22Rv1 (cell line): Measurements from ENCODE around the gene FOXP1.

Experiments used
- H3K27ac ChIP-seq: fragments of 450-650 bp; 2 replicates; pipeline ENCODE4 v1.5.1; 2017
- ZFX ChIP-seq: fragments of 450-650 bp; IDR thresholded peaks from 2 replicates; pipeline ENCODE4 v1.6.1; 2017; ENCODE audit warnings: antibody characterized with exemption, borderline replicate concordance
- TF ChIP-seq, protein P1 (sequence below): fragments of 450-650 bp; IDR thresholded peaks from 2 replicates; pipeline ENCODE4 v1.5.1; 2017; ENCODE audit warnings: mild to moderate bottlenecking

FOXP1 gene

DNA sequence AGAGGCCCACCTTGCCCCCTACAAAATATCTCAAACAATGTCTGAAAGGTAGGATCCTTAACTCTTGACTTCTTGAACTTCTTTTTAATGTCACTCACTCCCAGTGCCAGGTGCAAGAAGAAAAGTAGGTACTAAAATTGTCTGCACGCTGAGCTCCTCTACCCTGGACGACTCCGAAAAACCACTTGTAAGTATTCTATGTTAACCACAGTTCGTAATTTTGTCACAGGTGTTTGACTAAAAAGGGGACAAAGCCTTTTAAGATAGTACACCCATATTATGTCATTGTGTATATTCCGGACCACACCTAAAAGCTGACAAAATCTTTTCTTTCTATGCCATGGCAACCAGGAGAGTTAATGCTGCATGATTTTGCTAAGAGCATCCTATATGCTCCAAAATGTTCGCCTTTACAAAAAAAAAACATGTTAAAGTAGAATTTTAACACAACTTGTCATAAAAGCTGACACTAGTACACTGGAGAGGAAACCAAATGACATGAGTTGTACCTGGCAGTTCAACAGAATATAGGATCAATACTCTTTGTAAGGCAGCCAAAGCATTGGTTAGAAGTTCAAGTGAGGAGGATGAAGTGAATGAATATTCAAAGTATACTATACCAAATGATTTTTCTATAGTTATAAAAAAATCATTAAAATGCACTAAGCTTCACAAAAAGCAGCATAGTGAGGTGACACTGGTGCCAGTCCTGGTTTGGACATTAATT lies 210.5 kb downstream of the FOXP1 start:
- no peak overlapping the region for H3K27ac ChIP-seq
- TF ChIP-seq, protein P1, sequence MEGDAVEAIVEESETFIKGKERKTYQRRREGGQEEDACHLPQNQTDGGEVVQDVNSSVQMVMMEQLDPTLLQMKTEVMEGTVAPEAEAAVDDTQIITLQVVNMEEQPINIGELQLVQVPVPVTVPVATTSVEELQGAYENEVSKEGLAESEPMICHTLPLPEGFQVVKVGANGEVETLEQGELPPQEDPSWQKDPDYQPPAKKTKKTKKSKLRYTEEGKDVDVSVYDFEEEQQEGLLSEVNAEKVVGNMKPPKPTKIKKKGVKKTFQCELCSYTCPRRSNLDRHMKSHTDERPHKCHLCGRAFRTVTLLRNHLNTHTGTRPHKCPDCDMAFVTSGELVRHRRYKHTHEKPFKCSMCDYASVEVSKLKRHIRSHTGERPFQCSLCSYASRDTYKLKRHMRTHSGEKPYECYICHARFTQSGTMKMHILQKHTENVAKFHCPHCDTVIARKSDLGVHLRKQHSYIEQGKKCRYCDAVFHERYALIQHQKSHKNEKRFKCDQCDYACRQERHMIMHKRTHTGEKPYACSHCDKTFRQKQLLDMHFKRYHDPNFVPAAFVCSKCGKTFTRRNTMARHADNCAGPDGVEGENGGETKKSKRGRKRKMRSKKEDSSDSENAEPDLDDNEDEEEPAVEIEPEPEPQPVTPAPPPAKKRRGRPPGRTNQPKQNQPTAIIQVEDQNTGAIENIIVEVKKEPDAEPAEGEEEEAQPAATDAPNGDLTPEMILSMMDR: no peak
- TF ChIP-seq ZFX: no peak

DNA sequence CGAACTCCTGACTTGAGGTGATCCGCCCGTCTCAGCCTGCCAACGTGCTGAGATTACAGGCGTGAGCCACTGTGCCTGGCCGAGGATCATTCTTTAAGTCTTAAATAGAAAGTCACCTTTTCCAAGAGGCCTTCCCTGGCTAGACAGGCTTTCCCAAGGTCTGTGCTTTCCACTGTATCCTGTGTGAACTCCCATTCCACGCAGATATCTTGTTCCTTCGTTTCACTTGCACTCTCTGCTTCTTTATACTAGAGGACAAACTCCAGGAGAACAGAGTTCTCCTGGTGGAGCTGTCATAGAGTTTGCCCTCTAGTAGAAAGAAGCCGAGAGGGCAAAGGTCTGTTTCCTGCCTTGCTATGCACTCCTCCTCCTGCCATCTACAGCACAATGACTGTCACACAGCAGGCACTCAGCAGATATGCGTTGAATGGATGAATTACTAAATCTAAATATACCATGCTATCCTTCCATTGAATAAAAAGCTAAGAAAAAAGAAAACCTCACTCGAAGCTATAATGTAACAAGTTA lies 211.2 kb downstream of the FOXP1 start:
- TF ChIP-seq ZFX: no peak
- TF ChIP-seq, protein P1: no peak

DNA sequence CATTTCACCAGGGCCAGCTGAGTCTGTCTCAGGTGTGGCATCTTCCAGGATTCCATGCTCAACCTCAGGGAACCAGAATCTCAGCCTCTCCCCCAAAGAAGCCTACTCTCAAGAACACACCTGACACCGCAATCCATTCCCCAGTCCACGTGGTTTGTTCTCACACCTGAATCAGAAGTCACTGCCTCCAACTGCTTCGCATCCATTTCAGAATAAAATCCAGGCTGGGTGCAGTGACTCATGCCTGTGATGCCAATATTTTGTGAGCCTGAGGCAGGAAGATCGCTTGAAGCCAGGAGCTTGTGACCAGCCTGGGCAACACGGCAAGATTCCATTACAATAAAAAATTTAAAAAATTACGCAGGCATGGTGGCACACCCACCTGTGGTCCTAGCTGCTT lies 212.2 kb downstream of the FOXP1 start:
- H3K27ac ChIP-seq: no peak overlapping the region
- TF ChIP-seq, protein P1: no peak
- TF ChIP-seq ZFX: no peak

More for the DNA sequence above, 211.2 kb downstream of the FOXP1 start:
- H3K27ac ChIP-seq: no peak overlapping the region

DNA sequence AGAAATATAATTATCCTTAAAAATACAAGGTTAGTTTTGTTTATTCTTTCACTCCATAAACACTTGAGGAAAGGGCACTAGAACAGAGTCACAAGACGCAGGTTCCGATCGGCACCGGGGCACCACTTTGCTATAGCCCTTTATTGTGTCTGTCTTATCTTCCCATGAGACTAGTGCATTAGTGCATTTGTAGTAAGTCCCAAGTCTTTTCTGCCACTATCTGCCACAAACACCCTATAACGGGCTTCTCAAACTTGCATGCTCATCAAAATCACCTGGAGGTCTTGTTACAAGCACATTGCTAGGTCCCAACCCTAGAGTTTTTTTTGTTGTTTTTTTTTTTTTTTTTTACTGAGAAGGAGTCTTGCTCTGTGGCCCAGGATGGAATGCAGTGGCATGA lies 213.1 kb downstream of the FOXP1 start:
- no peak overlapping the region for H3K27ac ChIP-seq
- no peak for TF ChIP-seq ZFX
- TF ChIP-seq, protein P1: no peak

DNA sequence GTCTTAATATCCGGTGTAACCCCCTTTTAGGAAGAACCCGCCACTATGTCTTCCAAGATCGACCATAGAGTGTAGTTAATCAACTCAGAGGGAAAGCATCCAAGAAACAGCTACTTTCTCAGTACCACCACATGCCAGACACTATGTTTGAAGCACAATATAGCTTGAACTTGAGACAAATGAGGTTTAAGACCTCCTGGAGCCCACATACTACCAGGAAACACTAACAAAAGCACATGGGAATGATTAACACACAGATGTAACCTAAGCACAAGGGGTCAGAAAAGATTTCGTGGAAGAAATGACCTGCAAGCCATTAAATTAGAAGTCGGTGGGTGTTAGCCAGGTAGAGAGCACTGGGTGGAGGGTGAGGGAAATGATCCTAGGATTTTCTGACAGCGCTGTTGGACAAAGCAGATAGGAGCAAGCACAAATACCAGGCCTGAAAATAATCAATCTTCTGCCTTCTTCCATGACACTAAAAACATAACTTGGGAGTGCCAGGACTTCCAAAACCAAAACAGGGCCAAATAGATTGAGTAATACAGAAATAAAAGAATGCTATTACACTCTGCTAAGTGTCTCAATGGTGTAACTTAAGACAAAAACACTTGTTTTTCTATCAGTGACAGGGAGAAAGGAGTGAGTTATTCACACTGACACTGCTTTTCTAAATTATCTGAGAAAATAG lies 213.7 kb downstream of the FOXP1 start:
- H3K27ac ChIP-seq: no peak overlapping the region
- no peak for TF ChIP-seq ZFX
- TF ChIP-seq, protein P1: no peak

DNA sequence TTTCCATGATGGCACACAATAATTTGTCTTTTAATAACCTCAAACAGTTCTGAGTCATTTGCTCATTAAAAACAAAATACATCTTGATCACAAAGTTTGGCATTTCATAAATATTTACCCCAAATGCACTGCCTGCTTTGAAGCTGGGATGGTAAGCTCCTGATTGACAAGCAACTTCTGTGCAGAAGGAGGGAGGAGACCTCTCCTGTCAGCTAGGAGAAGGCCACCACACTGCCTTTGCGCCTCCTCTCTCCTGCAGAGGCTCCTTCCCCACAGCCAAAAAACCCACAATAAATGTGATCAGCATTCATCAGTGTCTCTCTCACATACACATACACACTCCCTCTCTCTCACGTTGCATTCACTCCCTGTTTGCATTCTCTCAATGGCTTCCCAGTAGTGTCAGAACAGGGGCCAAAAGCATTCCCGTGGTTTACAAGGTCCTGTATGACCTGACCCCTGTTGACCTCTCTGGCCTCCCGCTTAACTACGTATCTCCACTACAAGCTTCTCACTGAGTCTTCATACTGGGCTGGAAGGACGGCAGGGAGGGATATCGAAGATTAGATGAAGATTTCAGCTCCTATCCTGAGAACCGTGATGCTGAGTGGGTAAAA lies 216.4 kb downstream of the FOXP1 start:
- no peak overlapping the region for H3K27ac ChIP-seq
- TF ChIP-seq, protein P1: no peak

DNA sequence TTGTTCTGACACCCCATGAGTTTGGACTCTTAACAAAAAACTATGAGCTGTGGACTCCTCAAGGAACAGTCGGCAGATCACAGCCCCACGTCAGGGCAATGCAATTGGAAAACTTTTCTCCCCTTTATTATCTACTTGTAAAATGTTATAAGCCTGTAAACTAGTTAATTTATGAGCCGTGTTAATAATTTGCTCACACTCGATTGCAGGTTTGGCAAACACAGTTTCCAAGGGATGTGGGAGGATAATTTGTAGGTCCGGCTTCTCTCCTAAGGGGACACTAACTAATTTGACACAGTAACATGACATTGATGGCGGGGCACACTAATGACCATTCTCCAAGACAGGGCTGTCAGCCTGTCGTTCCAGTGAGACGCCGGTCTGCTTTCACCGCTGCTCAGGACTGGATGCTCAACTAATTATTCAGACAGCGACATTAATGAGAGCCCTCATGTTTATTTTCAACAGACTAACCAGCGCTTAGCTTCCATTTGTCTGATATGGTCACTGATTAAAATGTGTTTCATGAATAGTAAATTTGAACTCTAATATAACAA lies 222.1 kb downstream of the FOXP1 start:
- TF ChIP-seq ZFX: no peak
- TF ChIP-seq, protein P1: no peak
- H3K27ac ChIP-seq: no peak overlapping the region
